OCI-LY1 (cell line): ENCODE data around the gene FAM72C.
"Not testable (repeated sequence)": the region's sequence is repeated elsewhere in the genome, so short reads cannot be mapped to it uniquely, and the experiment has no call there.

Source experiments
- H2AFZ ChIP-seq: fragments of 200-600 bp; sonication (generic), shearing (Covaris generic); 2 replicates; pipeline ENCODE4 v1.6.0; 2014; ENCODE audit warnings: antibody characterized with exemption, mild to moderate bottlenecking, low read length
- H3F3A ChIP-seq: fragments of 200-600 bp; sonication (generic), shearing (Covaris generic); 2 replicates; pipeline ENCODE4 v1.6.0; 2014; ENCODE audit warnings: mild to moderate bottlenecking, antibody characterized with exemption, low read length, moderate library complexity; ENCODE audit not compliant: insufficient read depth
- H3K27ac ChIP-seq: fragments of 200-600 bp; sonication (generic); 2 replicates; pipeline ENCODE4 v1.5.1; 2014; ENCODE audit warnings: low read length, mixed run types, mild to moderate bottlenecking, low read depth; ENCODE audit not compliant: poor library complexity, severe bottlenecking
- H3K27me3 ChIP-seq: fragments of 200-600 bp; sonication (generic); 2 replicates; pipeline ENCODE4 v1.6.0; 2014; ENCODE audit warnings: antibody characterized with exemption, mild to moderate bottlenecking, low read length, moderate library complexity; ENCODE audit not compliant: insufficient read depth
- H3K36me3 ChIP-seq: fragments of 200-600 bp; sonication (generic); 2 replicates; pipeline ENCODE4 v1.6.1; 2014; ENCODE audit warnings: mild to moderate bottlenecking, antibody characterized with exemption, low read length, moderate library complexity, mixed read lengths; ENCODE audit not compliant: insufficient read depth
- H3K4me1 ChIP-seq: fragments of 200-600 bp; sonication (generic); 2 replicates; pipeline ENCODE4 v1.5.1; 2014; ENCODE audit warnings: mild to moderate bottlenecking, low read length, moderate library complexity; ENCODE audit not compliant: insufficient read depth, severe bottlenecking
- H3K4me2 ChIP-seq: fragments of 200-600 bp; sonication (generic), shearing (Covaris generic); 2 replicates; pipeline ENCODE4 v1.6.1; 2014; ENCODE audit warnings: low read length
- H3K4me3 ChIP-seq: fragments of 200-600 bp; sonication (generic); 2 replicates; pipeline ENCODE4 v1.5.1; 2014; ENCODE audit warnings: low read length, low read depth, mild to moderate bottlenecking, mixed read lengths; ENCODE audit not compliant: poor library complexity, severe bottlenecking
- H3K79me2 ChIP-seq: fragments of 200-600 bp; shearing (Covaris generic); 2 replicates; pipeline ENCODE4 v1.6.1; 2016; ENCODE audit warnings: mixed run types, low read length, mixed read lengths; ENCODE audit not compliant: insufficient read depth
- H3K9ac ChIP-seq: fragments of 200-600 bp; sonication (generic), shearing (Covaris generic); 2 replicates; pipeline ENCODE4 v1.6.1; 2014; ENCODE audit warnings: mild to moderate bottlenecking, low read length, mixed read lengths
- H3K9me2 ChIP-seq: fragments of 200-600 bp; sonication (generic), shearing (Covaris generic); 2 replicates; pipeline ENCODE4 v1.6.1; 2014; ENCODE audit warnings: low read depth, mild to moderate bottlenecking, low read length, mixed read lengths
- H3K9me3 ChIP-seq: fragments of 200-600 bp; shearing (Covaris generic); 2 replicates; pipeline ENCODE4 v1.6.1; 2014; ENCODE audit warnings: low read length, mixed read lengths
- H4K20me1 ChIP-seq: fragments of 200-600 bp; sonication (generic), shearing (Covaris generic); 2 replicates; pipeline ENCODE4 v1.6.0; 2016; ENCODE audit warnings: mild to moderate bottlenecking, low read length; ENCODE audit not compliant: insufficient read depth

The FAM72C gene

DNA sequence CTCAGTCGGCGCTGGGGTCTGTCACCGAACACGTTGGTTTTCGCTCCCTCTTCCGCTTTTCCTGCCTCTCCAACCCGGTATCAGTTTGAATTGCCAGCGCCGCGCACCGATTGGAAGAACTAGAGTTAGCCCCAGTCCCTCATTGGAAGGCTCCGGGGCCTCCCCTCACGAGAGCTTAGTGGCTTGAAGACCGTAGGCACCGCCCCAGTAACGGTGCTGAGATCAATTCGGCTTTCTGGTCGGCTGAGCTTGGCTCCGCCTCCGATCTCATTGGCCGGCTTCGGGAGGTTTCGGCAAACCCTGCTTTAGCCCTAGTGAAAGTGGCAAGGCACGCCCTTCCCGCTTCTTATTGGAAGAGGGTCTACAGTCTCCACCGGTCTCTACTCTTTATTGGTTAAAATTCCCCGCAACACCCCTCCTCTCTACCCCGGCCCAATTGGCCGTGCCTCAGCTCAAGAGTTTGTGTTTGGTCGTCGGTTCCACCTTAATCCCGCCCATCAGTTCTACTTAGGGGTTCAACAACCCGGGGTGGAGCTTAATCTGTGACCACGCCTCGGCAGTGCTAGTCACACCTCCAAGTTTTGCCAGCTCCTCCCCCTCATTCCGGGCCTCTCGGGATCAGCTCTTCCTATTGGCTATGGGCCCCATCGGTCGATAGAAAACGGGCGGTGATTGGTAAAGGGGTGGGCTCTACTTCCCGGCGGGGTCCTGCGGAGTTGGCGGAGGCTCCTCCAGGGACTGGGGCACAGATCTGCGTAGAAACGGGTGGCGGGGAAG, at the start of gene FAM72C:
Gene FAM72C, minus strand, starts transcription at position 63 of the 777 bp plus-strand sequence. CDS start 845 bp downstream, outside the sequence.
- H3F3A ChIP-seq, H3K4me3 ChIP-seq, H3K27ac ChIP-seq, H3K4me2 ChIP-seq, H3K27me3 ChIP-seq, H3K9ac ChIP-seq, H3K79me2 ChIP-seq, H2AFZ ChIP-seq, H3K36me3 ChIP-seq, H3K9me3 ChIP-seq, H3K9me2 ChIP-seq, H3K4me1 ChIP-seq, H4K20me1 ChIP-seq: not testable (repeated sequence)

GRCh38 chr1:144020001-144020738, 48.4 kb upstream of the FAM72C start:
- not testable (repeated sequence) for H2AFZ ChIP-seq, H4K20me1 ChIP-seq, H3K27me3 ChIP-seq, H3K4me1 ChIP-seq, H3K9me3 ChIP-seq, H3F3A ChIP-seq, H3K4me3 ChIP-seq, H3K79me2 ChIP-seq, H3K27ac ChIP-seq, H3K9ac ChIP-seq, H3K9me2 ChIP-seq, H3K36me3 ChIP-seq, H3K4me2 ChIP-seq

DNA sequence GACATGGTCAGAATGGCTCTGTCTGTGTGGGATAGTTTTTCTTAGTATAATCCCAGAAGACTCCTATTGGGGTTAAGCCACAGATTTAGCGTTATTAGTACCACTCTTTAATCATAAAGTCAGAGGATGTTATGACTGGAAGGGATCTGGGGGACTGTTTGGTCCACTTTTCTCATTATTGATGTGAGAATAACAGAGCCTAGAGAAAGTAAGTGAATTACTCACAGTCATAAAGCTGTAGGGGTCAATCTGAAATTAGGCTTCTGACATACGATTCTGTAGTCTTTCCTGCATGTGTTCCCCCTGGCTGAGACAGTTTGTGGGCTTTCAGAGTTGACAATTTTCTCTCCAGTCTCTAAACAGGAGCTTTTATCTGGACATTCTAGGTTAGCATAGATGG, 47.3 kb upstream of the FAM72C start:
- not testable (repeated sequence) for H3K9me3 ChIP-seq, H3K4me1 ChIP-seq

GRCh38 chr1:144015180-144015966, 43.6 kb upstream of the FAM72C start:
- H3K4me2 ChIP-seq, H3K79me2 ChIP-seq, H4K20me1 ChIP-seq, H2AFZ ChIP-seq, H3K9me2 ChIP-seq, H3K27me3 ChIP-seq, H3K4me1 ChIP-seq, H3F3A ChIP-seq, H3K9me3 ChIP-seq, H3K27ac ChIP-seq, H3K36me3 ChIP-seq, H3K9ac ChIP-seq, H3K4me3 ChIP-seq: not testable (repeated sequence)

More for the DNA sequence above, 47.3 kb upstream of the FAM72C start:
- H4K20me1 ChIP-seq, H3F3A ChIP-seq, H2AFZ ChIP-seq, H3K4me2 ChIP-seq, H3K79me2 ChIP-seq, H3K27ac ChIP-seq, H3K27me3 ChIP-seq, H3K36me3 ChIP-seq, H3K4me3 ChIP-seq, H3K9me2 ChIP-seq, H3K9ac ChIP-seq: not testable (repeated sequence)

- H3K27ac ChIP-seq, H2AFZ ChIP-seq, H4K20me1 ChIP-seq, H3K9me2 ChIP-seq, H3K4me3 ChIP-seq, H3K9me3 ChIP-seq, H3K79me2 ChIP-seq, H3K4me1 ChIP-seq, H3K27me3 ChIP-seq, H3K36me3 ChIP-seq, H3K9ac ChIP-seq, H3F3A ChIP-seq, H3K4me2 ChIP-seq: not testable (repeated sequence)
Observed at GRCh38 chr1:144014528-144014927, 42.7 kb upstream of the FAM72C start.

DNA sequence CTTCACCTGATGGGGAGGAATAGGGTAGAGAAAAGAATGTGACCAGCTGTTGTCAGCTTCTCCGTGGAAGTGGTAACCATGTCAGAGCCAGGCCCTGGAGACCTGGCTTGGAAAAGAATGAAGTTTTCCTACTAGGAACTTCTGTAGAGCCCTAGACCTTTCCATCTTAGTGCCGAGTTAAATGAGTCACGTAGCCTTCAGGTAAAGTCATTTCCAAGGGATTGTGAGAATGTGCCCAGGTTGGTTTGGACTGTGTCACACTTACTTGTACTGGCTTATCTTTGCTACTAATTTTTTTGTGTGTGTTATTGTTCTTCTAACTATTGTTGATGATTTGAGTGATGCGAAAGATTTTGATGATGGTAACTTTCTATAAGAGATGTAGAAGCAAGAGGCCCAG, 42.3 kb upstream of the FAM72C start:
- not testable (repeated sequence) for H2AFZ ChIP-seq, H3F3A ChIP-seq, H3K4me2 ChIP-seq, H3K4me1 ChIP-seq, H4K20me1 ChIP-seq, H3K4me3 ChIP-seq, H3K79me2 ChIP-seq, H3K9me2 ChIP-seq, H3K9ac ChIP-seq, H3K27me3 ChIP-seq, H3K27ac ChIP-seq, H3K36me3 ChIP-seq, H3K9me3 ChIP-seq

DNA sequence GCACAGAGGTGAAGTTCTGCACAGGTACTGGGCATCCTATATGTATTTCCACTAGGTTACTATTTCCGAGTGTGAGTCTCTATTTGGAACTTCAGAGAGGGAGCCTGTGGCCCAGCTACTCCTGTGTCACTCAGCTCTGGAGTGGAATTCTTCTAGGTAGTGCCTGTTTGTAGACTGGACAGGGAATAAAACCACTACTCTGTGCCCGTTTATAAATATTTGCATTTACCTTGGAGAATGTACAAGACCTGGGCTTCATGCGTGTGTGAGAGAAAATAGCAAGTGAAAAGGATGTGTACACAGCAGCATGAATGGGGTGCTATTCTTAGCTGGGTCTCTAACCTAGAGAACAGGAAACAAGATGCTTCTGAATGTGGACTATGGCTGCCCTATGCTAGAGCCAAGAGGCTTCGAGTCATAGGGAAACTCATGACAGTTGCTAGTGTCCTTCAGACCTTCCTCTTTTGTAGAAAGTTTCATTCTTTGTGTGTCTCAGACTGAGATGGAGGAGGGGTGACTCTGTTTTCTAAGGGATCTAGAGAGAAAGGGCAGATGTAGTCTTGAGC, 40.5 kb upstream of the FAM72C start:
- H3K27me3 ChIP-seq, H3K27ac ChIP-seq, H2AFZ ChIP-seq, H3K4me2 ChIP-seq, H3K4me3 ChIP-seq, H3F3A ChIP-seq, H3K9ac ChIP-seq, H4K20me1 ChIP-seq, H3K36me3 ChIP-seq, H3K79me2 ChIP-seq, H3K4me1 ChIP-seq, H3K9me3 ChIP-seq, H3K9me2 ChIP-seq: not testable (repeated sequence)
